ENCODE data around the gene SPATA6. TPM values are rescaled to one million over a fixed set of nuclear protein-coding genes. Genes with fewer than 3 reads are reported as not detected.
"Not testable (repeated sequence)": the region's sequence is repeated elsewhere in the genome, so short reads cannot be mapped to it uniquely, and the experiment has no call there.

Gene SPATA6
- 7.6 and 9.7 TPM in 2 replicates for total RNA-seq

DNA sequence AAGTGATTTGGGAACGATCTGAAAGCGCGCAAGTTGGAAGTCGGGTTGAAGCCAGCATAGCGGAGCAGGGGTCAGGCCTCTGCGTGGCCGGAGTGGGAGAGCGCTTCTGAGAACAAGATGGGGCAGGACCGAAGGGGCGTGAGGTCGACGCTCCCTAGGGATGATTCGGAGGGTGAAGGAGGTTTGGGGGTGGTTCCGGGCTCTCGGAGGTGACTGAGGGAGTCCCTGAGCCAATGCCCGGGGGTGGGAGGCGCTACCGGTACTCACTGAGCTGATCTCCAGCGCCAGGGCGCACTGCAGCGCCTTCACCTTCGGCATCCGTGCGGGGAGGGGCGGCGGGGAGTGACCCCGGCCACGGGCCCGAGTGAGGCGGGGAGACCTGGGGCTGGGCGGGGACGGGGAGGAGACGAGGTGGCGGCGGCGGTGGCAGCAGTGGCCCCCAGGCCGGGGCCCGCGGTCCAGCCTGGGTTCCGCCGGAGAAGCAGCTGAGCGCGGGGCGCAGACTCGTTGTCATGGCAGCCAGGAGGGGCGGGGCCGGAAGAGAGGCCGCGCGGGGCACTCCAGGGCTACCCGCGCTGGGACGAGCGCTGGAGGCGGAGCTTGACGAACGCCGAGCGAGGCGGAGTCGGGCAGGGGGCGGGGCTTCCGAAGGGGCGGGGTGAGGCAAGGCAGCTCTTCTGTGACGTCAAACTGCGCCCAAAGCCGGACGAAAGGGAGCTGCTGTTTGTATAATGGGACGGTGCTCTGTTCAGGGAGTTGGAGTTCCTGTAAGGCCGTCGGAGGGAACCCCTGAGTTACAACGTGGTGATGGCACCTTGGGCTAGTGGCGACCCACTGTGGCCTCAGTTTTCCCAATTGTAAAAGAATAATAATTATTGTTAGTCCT lies at the start of gene SPATA6:
TSS of gene SPATA6 (minus strand) at position 514 of the 886 bp plus-strand sequence. CDS start at position 318, 196 bp downstream.
- Histone ChIP-seq H3K4me2 (ENCODE audit: insufficient read depth, low read length) (peak within 1 kb of the TSS; percentile 91), H3K36me3 (ENCODE audit: insufficient read depth, low read length) (no peaks in the 10 kb centered on the region), H2AFZ (ENCODE audit: low read length) (peak within 1 kb of the TSS; percentile 98), H3K4me1 (ENCODE audit: insufficient read depth, low read length) (peaks cover 28% of the 10 kb centered on the region), H4K20me1 (ENCODE audit: insufficient read depth, low read length) (no peaks in the 10 kb centered on the region), H3K27ac (ENCODE audit: low read depth, low read length) (peak within 1 kb of the TSS; percentile 79), H3K27me3 (ENCODE audit: insufficient read depth, low read length) (no peaks in the 10 kb centered on the region), H3K9me3 (ENCODE audit: low read depth, low read length) (no peaks in the 10 kb centered on the region), H3K4me3 (ENCODE audit: insufficient read depth, low read length) (peak within 1 kb of the TSS; percentile 83), H3K79me2 (ENCODE audit: insufficient read depth, low read length) (no peaks in the 10 kb centered on the region)
- TF ChIP-seq, protein P1, sequence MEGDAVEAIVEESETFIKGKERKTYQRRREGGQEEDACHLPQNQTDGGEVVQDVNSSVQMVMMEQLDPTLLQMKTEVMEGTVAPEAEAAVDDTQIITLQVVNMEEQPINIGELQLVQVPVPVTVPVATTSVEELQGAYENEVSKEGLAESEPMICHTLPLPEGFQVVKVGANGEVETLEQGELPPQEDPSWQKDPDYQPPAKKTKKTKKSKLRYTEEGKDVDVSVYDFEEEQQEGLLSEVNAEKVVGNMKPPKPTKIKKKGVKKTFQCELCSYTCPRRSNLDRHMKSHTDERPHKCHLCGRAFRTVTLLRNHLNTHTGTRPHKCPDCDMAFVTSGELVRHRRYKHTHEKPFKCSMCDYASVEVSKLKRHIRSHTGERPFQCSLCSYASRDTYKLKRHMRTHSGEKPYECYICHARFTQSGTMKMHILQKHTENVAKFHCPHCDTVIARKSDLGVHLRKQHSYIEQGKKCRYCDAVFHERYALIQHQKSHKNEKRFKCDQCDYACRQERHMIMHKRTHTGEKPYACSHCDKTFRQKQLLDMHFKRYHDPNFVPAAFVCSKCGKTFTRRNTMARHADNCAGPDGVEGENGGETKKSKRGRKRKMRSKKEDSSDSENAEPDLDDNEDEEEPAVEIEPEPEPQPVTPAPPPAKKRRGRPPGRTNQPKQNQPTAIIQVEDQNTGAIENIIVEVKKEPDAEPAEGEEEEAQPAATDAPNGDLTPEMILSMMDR (IDR thresholded peaks at IDR 0.05; ENCODE audit: extremely low read depth, low read depth, low read length) = no peak
- DNase-seq (ENCODE audit: insufficient read length, low spot score, missing footprints) = peak; percentile 98

DNA sequence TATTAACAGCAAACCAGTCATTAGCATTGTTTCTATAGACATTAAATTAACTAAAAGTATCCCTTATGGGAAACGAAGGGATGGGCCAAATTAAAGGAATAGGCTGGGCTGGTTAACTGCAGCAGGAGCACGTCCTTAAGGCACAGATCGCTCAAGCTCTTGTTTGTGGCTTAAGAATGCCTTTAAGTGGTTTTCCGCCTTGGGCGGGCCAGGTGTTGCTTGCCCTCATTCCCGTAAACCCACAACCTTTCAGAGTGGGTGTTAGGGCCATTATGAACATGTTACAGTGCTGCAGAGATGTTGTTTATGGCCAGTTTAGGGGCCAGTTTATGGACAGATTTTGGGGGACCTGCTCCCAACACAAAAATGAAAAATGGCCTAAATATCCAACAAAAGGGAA lies 47.9 kb upstream of the SPATA6 start:
- DNase-seq (ENCODE audit: insufficient read length, low spot score, missing footprints); H3K79me2 ChIP-seq (ENCODE audit: insufficient read depth, low read length): not testable (repeated sequence)

DNA sequence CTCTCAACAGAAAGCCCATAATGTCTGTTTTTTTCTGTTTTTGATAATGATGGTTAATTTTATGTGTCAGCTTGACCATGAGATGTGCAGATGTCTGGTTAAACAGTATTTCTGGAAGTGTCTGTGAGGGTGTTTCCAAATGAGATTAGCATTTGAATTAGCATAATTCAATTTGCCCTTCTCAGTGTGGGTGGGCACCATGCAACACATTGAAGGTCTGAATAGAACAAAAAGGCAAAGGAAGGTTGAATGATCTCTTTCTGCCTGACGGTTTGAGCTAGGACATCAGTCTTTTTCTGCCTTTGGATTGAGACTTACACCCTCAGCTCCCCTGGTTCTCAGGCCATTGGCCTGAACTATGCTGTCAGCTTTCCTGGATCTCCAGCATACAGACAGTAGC lies 34.9 kb upstream of the SPATA6 start:
- no peak overlapping the region for H3K4me2 ChIP-seq (ENCODE audit: insufficient read depth, low read length)
- no peak for DNase-seq (ENCODE audit: insufficient read length, low spot score, missing footprints)
- no peaks in the 10 kb centered on the region for H3K79me2 ChIP-seq (ENCODE audit: insufficient read depth, low read length)
- H3K9me3 ChIP-seq (ENCODE audit: low read depth, low read length) = no peaks in the 10 kb centered on the region
- H3K27ac ChIP-seq (ENCODE audit: low read depth, low read length) = no peak overlapping the region
- H4K20me1 ChIP-seq (ENCODE audit: insufficient read depth, low read length) = no peaks in the 10 kb centered on the region
- H3K36me3 ChIP-seq (ENCODE audit: insufficient read depth, low read length) = no peaks in the 10 kb centered on the region
- no peak overlapping the region for H3K4me3 ChIP-seq (ENCODE audit: insufficient read depth, low read length)
- no peaks in the 10 kb centered on the region for H3K4me1 ChIP-seq (ENCODE audit: insufficient read depth, low read length)
- TF ChIP-seq, protein P1 (IDR thresholded peaks at IDR 0.05; ENCODE audit: extremely low read depth, low read depth, low read length) = no peak
- H2AFZ ChIP-seq (ENCODE audit: low read length) = no peak overlapping the region
- H3K27me3 ChIP-seq (ENCODE audit: insufficient read depth, low read length) = no peaks in the 10 kb centered on the region

More for the DNA sequence above, 47.9 kb upstream of the SPATA6 start:
- not testable (repeated sequence) for H3K27me3 ChIP-seq (ENCODE audit: insufficient read depth, low read length); H3K36me3 ChIP-seq (ENCODE audit: insufficient read depth, low read length); H3K27ac ChIP-seq (ENCODE audit: low read depth, low read length); H4K20me1 ChIP-seq (ENCODE audit: insufficient read depth, low read length); H2AFZ ChIP-seq (ENCODE audit: low read length); H3K4me3 ChIP-seq (ENCODE audit: insufficient read depth, low read length); H3K4me2 ChIP-seq (ENCODE audit: insufficient read depth, low read length); H3K4me1 ChIP-seq (ENCODE audit: insufficient read depth, low read length); H3K9me3 ChIP-seq (ENCODE audit: low read depth, low read length)

DNA sequence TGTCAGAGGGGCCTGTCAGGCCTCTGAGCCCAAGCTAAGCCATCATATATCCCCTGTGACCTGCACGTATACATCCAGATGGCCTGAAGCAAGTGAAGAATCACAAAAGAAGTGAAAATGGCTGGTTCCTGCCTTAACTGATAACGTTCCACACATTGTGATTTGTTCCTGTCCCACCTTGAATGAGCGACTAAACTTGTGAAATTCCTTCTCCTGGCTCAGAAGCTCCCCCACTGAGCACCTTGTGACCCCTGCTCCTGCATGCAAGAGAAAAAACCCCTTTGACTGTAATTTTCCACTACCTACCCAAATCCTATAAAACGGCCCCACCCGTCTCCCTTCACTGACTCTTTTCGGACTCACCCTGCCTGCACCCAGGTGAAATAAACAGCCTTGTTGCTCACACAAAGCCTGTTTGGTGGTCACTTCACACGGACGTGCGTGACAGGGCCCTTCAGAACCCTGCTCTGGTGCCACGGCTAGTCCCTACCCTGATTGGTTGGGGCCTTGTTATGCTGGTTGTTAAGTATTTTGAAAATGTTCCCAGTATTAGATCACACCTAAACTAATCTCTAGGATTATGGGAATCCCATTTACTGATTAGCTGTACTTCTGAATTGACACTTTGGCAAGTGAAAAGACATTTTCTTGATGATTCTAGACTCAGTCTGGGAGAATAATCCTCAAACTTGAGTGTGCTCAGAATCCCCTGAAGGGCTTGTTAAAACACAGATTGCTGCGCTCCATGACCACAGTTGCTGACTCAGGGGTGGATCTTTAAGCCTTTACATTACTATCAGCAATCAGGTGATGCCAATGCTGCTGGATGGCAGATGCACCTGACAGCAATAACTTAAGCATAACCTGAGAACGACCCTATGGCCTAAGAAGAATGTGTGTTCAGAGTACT lies 28.8 kb upstream of the SPATA6 start:
- Histone ChIP-seq H3K27me3 (ENCODE audit: insufficient read depth, low read length) (no peaks in the 10 kb centered on the region), H3K27ac (ENCODE audit: low read depth, low read length) (no peak overlapping the region), H3K9me3 (ENCODE audit: low read depth, low read length) (no peaks in the 10 kb centered on the region), H3K79me2 (ENCODE audit: insufficient read depth, low read length) (no peaks in the 10 kb centered on the region), H4K20me1 (ENCODE audit: insufficient read depth, low read length) (no peaks in the 10 kb centered on the region), H3K4me2 (ENCODE audit: insufficient read depth, low read length) (no peak overlapping the region), H3K36me3 (ENCODE audit: insufficient read depth, low read length) (no peaks in the 10 kb centered on the region), H3K4me3 (ENCODE audit: insufficient read depth, low read length) (no peak overlapping the region), H2AFZ (ENCODE audit: low read length) (no peak overlapping the region), H3K4me1 (ENCODE audit: insufficient read depth, low read length) (peaks cover 4% of the 10 kb centered on the region)
- no peak for DNase-seq (ENCODE audit: insufficient read length, low spot score, missing footprints)
- TF ChIP-seq, protein P1 (IDR thresholded peaks at IDR 0.05; ENCODE audit: extremely low read depth, low read depth, low read length) = no peak

Data from osteoblast (primary cell).